Stimulated activated CD8-positive, alpha-beta memory T cell treated with anti-CD3 and anti-CD28 coated beads, Interleukin-4, amount 100 ng/mL, for 1 hour (primary cell): ENCODE measurements around the gene LAMA2.

Experiments used
- DNase-seq, 2 donors: peaks; one replicate each; pipeline ENCODE4 v3.0.0-alpha.2; 2020; ENCODE audit warnings: low read depth in 2 of 2, low spot score in 1 of 2

The LAMA2 gene

DNA sequence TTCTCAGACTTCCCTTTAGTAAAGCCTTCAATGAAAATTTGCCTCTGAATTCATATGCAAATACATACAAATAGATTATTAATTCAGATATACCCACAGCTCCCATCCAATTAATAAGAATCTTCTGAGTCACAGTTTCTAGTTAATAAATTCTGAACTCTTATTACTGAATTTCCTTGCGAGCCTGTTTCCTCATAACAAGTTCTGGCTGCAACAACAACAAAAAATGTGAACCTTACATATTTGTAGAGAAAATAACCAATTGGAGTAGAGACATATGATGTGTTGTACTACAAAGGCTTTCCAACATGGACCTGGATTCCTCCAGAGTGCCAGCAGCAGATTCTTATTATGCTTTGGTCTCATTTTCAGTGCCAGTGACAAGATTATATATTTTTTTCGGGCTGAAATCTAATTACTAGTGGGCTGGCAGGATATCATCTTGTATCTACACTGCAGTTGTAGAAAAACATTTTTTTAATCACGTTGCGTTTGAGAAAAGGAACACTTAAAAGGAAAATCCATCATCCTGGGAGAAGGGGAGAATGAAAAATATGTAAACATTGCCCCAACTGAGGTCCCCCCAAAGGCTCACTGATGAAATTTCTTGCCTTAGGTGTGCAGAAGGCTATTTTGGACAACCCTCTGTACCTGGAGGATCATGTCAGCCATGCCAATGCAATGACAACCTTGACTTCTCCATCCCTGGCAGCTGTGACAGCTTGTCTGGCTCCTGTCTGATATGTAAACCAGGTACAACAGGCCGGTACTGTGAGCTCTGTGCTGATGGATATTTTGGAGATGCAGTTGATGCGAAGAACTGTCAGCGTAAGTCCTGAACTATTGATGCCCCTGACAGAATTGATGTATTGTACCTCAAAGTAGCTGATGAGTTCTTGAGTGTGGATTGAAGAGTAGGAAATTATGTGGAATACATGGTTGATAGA is 404.6 kb downstream of the LAMA2 start:
- DNase-seq, result no peak

GRCh38 chr6:129289442-129289841 is 406.5 kb downstream of the LAMA2 start:
- no peak for DNase-seq

DNA sequence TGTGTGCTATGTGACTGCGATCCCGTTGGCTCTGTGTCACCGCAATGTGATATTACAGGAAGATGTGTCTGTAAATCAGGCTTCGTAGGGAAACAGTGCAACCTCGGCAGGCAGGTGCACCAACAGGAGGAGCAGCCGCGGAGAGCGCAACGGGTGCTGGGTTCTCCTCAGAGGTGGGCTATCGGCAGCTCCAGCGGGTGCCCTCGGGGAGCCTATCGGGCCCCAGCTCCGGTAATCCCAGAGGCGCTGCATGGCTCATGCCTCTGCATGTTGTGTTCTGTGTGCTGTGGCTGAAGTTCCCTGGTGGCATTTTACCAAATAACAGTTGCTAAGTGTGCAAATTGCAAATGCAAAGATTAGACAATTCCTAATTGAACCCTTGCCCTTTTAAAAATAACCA is 409.9 kb downstream of the LAMA2 start:
- DNase-seq, result no peak

GRCh38 chr6:129297592-129297991 is 414.7 kb downstream of the LAMA2 start:
- no peak for DNase-seq

DNA sequence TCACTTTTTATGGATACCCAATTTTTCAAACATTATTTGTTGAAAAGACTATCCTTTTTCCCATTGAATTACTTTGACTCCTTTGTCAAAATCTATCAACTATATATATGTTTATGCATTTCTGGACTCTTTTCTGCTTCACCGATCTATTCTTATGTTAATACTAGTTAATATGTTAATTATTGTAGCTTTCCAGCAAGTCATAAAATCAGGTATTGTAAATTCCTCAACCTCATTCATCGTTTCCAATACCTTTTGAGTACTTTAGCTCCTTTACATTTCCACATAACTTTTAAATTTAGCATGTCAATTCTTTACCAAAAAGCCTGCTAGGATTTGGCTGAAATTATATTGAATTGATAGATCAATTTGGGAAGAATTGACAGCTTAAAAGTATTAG is 419.7 kb downstream of the LAMA2 start:
- no peak for DNase-seq

GRCh38 chr6:129306826-129307225 is 423.9 kb downstream of the LAMA2 start:
- DNase-seq, result no peak

DNA sequence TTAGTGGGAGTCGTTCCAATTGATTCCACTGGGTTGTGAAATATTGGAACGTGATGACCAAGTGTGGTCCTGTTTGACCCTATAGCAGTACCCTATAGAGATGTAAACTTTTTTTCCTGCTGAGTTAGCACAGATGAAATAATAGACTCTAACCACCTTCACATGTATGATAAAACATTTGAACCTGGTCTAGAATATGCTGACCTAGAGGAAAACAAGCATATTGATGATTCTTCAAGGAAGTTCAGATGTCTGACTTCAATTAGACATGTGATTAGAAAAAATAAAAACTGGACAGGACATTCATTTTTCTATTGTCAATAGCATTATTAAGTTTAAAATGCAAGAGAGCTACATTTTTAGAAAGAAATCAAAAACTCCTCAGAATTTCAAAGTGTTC is 424.9 kb downstream of the LAMA2 start:
- DNase-seq, result no peak

DNA sequence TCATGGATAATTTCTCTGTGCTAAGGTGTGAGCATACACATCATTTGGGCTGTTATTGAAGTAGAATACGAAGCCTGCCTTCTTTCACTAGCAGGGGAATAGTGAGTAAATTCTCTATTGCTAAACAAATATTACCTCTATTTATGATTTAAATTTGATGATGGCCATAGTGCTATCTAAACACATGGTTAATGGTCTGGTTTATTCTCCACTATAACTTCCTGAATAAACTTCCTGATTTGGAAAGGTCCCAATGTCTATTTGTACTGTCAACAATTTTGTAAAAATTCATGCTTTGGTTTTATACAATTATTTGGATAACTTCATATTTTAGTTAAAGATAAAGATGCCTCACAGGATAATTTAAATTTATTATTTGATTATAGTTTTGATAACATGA is 426.2 kb downstream of the LAMA2 start:
- DNase-seq, result no peak

- DNase-seq, result no peak
Observed at GRCh38 chr6:129312880-129313279, 429.9 kb downstream of the LAMA2 start.

DNA sequence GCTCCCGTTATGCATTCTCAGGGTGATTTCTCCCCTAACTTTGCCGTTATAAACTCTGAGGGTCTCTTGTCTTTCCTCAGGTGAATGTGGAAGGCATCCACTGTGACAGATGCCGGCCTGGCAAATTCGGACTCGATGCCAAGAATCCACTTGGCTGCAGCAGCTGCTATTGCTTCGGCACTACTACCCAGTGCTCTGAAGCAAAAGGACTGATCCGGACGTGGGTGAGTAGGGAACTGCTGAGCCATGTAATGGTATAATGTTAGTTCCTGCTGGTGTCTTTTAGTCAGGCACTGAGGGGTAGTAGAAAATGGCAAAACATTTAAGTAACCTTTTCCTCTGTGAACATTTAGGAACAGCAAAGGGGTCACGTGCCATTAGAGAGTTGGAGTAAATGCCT is 431.6 kb downstream of the LAMA2 start:
- no peak for DNase-seq

- DNase-seq, result no peak
Observed at GRCh38 chr6:129317931-129318820, 435.2 kb downstream of the LAMA2 start.

- no peak for DNase-seq
Observed at GRCh38 chr6:129320892-129321291, 438.0 kb downstream of the LAMA2 start.

DNA sequence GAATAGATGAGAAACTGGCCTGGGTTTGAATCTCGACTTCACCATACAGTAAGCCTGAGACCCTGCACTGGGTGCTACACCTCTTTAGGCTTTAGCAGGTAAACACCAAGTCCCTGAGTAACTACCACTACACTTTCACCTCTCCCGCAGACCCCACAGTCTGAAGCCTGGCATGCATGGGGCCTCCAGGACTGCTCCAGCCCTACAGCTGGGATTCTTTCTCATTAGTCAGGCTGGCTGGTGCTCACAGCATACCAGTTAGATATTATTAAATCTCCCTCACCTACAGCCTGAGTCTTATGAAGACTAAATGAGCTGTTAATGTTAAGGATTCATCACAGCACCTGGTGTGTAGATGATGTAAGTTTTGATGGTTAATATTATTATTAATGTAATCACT is 438.4 kb downstream of the LAMA2 start:
- DNase-seq, result no peak

DNA sequence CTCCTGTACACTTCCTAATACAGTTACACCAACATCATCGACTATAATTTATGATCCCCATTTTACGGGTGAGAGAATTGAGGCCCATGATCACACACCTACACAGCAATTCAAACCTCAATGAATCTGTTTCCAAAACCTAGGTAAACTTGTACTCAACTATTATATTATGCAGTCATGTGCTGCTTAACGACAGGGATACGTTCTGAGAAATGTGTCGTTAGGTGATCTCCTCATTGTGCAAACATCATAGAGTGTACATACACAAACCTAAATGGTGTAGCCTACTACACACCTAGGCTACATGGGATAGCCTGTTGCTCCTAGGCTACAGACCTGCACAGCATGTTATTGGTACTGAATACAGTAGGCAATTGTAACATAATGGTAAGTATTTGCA is 441.4 kb downstream of the LAMA2 start:
- DNase-seq, result no peak

DNA sequence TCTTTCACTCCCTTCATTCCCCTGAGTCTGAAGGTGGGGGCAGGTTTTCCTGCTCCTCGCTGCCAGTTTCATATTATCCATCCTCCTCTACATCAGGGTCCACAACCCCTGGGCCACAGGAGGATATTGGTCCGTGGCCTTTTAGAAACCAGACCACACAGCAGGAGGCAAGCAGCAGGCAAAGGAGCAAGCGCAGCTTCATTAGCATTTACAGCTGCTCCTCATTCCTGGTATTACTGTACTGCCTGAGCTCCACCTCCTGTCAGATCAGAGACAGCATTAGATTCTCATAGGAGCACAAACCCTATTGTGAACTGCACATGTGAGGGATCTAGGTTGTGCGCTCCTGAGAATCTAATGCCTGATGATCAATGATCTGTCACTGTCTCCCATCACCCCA is 446.7 kb downstream of the LAMA2 start:
- DNase-seq, result no peak

DNA sequence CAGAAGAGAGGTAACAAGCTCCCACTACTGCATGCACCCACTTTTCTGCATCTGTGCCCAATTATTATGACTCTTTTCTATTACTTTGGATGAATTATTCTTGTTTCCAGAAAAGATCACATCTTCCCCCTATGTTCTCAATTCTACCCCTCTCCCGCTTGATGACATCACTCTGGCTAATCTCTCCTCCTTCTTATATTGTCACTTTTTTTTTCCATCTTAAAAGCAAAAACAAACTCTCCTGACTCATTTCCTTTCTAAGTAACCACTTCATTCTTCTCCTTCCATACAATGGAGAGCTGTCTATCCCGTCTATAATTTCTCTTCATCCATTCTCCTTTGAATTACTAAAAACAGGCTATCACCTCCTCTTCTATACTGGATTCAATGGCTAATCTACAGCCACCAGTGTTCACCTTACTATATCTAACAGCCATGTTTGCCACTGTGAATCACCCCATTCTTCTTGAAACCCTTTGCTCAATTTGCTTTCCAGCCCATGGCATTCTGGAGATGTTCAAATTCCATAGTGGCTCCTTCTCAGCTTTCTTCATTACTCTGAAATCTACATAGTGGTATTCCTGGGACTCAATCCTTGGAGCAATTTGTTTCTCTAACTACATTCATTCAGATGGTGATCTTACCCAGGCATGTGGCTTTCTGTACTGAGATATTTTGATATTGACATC is 448.7 kb downstream of the LAMA2 start:
- DNase-seq, result no peak

DNA sequence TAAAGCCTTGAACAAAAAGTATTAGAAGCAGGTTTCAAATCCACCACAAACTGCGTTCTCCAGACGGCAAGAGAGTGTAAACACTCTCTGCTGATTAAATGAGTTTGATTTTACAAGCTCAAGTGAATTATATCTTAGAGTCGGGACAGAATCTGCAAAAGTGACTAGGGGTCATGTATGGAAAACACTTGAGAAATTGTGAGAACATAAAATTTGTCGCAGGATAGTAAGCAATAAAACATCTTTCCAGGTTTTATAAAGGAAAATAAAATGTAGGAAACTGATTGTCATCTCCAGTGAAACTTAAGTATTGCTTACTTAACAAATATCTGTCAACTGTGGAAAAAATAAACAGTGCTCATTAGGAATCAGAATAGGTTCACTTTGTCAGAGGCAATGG is 452.9 kb downstream of the LAMA2 start:
- DNase-seq, result no peak

DNA sequence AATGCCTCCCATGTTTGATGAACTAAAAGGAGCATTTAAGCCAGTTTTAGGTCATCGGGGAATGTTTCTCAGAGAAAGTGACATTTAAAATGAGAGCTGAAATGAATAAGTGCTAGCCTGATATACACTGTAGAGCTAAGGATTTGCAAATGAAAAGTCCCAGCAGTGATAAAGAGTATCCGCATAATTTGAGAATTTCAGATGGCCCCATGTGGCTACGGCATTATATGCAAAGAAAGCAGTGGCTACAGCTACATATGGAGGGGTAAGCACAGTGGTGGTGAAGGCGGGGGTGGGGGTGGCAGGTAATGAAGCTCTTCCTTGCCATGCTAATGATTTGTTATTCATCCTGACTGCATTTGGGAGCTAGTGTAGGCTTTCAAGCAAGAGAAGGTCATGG is 455.7 kb downstream of the LAMA2 start:
- DNase-seq, result no peak

DNA sequence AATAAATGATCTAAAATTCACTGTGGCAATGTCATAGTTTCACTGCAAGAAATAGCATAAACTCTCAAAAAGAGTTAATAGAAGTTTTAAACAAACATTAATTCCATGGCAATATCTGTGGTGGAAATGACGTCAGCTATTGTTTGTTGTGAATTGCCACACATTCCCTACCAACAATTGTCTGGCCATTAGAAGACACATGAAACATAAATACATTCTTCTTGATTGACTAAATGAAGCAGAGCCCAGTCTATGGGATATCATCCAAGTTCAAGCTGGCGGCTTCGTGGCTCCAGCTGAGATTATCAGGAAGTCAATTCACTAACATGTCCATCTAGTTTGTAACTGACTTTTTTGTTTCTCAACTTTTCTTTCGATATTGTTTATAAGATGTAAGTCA is 458.0 kb downstream of the LAMA2 start:
- DNase-seq, result no peak

DNA sequence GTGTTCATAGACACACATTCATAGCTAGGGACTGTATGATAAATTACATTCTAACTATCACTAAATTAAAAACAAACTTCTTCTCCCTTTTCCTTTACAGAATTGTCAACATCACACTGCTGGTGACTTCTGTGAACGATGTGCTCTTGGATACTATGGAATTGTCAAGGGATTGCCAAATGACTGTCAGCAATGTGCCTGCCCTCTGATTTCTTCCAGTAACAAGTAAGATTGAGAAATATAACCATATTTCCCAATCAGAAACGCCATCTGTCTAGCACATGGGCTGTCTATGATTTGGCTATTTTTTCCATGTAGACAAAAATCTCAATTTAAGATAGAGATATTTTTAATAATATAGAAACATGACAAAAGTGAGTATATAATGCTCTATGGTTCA is 459.3 kb downstream of the LAMA2 start:
- no peak for DNase-seq

DNA sequence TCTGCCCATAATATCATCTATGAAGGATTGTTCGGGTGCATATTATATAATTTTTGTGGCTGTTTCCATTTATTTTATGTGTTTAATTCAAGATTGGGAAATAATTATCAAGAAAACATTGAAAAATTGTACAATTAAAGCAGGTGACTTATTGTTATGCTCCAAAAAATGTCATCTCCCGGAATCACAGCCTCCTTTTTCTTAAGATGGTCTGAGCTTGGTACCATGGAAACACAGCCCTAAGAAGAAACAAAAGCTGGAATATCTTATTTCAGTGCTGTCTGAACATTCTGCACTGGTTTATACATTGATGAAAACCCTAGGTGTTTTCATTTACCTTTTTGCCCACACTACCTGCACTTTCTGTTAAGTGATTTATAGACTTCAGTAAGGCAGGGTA is 459.9 kb downstream of the LAMA2 start:
- no peak for DNase-seq

DNA sequence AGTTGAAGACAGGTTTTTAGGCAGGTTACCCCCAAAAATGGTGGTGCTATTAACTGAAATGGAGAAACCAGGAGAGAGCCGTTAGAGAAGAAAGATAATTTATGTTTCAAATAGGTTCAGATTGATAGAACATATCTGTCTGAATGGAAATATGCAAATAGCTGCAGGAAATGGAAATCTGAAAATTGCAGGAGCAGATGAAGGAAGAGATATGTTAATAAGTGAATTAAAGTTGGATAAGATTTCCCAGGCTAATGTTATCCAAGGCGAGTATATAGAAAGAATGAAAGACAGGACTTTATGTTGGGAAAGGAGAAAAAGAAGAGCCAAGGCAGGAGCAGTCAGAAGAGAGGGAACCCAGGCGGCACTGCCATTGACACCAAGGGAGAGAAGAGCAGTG is 461.4 kb downstream of the LAMA2 start:
- DNase-seq, result no peak
